ENCODE measurements around the gene PACRG. TPM values are rescaled to one million over a fixed set of nuclear protein-coding genes. Genes with fewer than 3 reads are reported as not detected.

The PACRG gene
- total and polyA plus RNA-seq, 2 donors (not counting 3 experiments of a cell fraction or from before 2014, with no cell fraction given), result 0.08 TPM; not detected in 1

DNA sequence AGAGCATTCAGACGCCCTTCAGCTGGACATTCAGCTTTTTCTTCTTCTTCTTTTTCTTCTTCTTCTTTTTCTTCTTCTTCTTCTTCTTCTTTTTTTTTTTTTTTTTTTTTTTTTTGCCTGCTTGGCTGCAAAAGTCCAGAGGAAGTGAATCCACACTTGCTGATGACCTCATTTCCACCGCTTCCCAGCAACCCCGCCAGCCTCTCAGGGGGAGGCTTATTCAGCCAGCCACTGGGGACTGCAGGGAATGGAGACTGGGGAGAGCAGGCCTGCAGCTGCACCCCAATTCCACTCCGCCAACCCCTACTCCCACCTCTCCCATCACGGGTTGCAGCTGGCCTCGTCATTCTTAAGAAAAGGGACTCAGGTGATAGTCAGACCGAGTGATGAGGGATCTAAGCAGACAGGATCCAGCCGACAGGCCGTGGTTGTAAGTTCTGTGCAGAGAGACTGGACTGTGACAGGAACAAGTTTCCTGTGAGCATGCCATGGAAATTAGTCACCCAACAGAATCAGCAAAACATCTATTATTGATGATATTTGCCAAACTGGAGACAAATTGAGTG, 627.7 kb downstream of the PACRG start:
- BruUV-seq (replicated peaks), result no TSS peak
- Histone ChIP-seq H3K4me1 (ENCODE audit: control insufficient read depth, extremely low read depth, insufficient read depth, low read length) (peaks cover 36% of the 10 kb centered on the region), H3K9ac (replicated peaks; ENCODE audit: extremely low read depth, insufficient read depth, low read length) (peak overlapping the region; percentile 89), H3K27me3 (ENCODE audit: control insufficient read depth in 2 of 2, insufficient read depth in 2 of 2, low read length in 2 of 2) (no peaks in the 10 kb centered on the region), H4K20me1 (replicated peaks; ENCODE audit: control insufficient read depth, extremely low read depth, insufficient read depth, low read length) (no peaks in the 10 kb centered on the region), H3K79me2 (ENCODE audit: control insufficient read depth, insufficient read depth, low read length) (no peaks in the 10 kb centered on the region), H3K4me2 (ENCODE audit: insufficient read depth, low read length) (peak overlapping the region; percentile 71), H3K9me3 (replicated peaks; ENCODE audit: control insufficient read depth, insufficient read depth, low read length) (no peaks in the 10 kb centered on the region), H3K36me3 (ENCODE audit: control insufficient read depth in 2 of 2, extremely low read depth in 1 of 2, insufficient read depth in 2 of 2, low read length in 2 of 2) (no peaks in the 10 kb centered on the region), H3K9me1 (replicated peaks; ENCODE audit: control insufficient read depth, extremely low read depth, insufficient read depth, low read length) (no peaks in the 10 kb centered on the region), H2AFZ (ENCODE audit: low read depth, low read length) (peak overlapping the region; percentile 38), H3K27ac (ENCODE audit: insufficient read depth, low read depth, low read length) (peak overlapping the region; percentile 97), H3K4me3 (replicated peaks in 1 of 3; ENCODE audit: insufficient read depth in 1 of 3, low read depth in 1 of 3, low read length in 3 of 3) (peak overlapping the region in 2 of 3 experiments; percentile 23 to 51)
- POLR2A ChIA-PET, result interaction anchor here (0.6 to 1.0 kb wide), 5 partner anchors 10 to 160 kb away, joined by 3 to 6 read pairs (median 3); no protein-coding TSS in a partner anchor
- CTCF ChIA-PET, result interaction anchor here (0.6 to 3.4 kb wide), 8 partner anchors 16 to 94 kb away, joined by 3 to 31 read pairs (median 4); partner anchors contain the start of gene QKI
- intact Hi-C loops (cut with micrococcal nuclease) (loop anchor here (1.0 to 5.0 kb wide), 7 partner anchors 20 to 742 kb away; no protein-coding TSS in a partner anchor), dilution Hi-C loops (cut with MboI; ENCODE audit: extremely low pct_ligation_motif_present, low sequenced_read_pairs) (no loop called here)
- DNase-seq (ENCODE audit: low read depth, low spot score) (peak; percentile 93), FAIRE-seq (peak; percentile 77)
- no peak for TF ChIP-seq CTCF (IDR thresholded peaks at IDR 0.05; ENCODE audit: extremely low read depth in 1 of 2, insufficient read depth in 1 of 2, low read depth in 1 of 2, low read length in 2 of 2)
- TF ChIP-seq POLR2A (IDR thresholded peaks at IDR 0.05; ENCODE audit: low read depth, low read length), result peak; percentile 72
- TF ChIP-seq GATA2 (IDR thresholded peaks at IDR 0.05; ENCODE audit: insufficient read depth, insufficient read length, low read depth, low read length), result peak; percentile 8
- peak; percentile 46 for TF ChIP-seq POLR2AphosphoS5 (IDR thresholded peaks at IDR 0.05; ENCODE audit: insufficient read depth, low read depth, low read length)
- peak; percentile 64 for TF ChIP-seq FOS (IDR thresholded peaks at IDR 0.05; ENCODE audit: borderline replicate concordance, insufficient read depth, low read length)
- no peak for TF ChIP-seq EZH2 (IDR thresholded peaks at IDR 0.05; ENCODE audit: borderline replicate concordance, low read depth, low read length, severe bottlenecking)
- TF ChIP-seq MYC (IDR thresholded peaks at IDR 0.05; ENCODE audit: low read depth, low read length), result no peak
- TF ChIP-seq, protein P1, sequence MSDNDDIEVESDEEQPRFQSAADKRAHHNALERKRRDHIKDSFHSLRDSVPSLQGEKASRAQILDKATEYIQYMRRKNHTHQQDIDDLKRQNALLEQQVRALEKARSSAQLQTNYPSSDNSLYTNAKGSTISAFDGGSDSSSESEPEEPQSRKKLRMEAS (IDR thresholded peaks at IDR 0.05; ENCODE audit: insufficient read depth, insufficient read length), result no peak
- peak; percentile 79 for TF ChIP-seq JUN (IDR thresholded peaks at IDR 0.05; ENCODE audit: borderline replicate concordance, insufficient read depth, insufficient read length, low read depth)
